SK-N-SH treated with all-trans-retinoic acid at 6 μM for 48 hours (cell line): ENCODE results near the gene ABLIM1.

Source experiments
- ATAC-seq: fragments of 200-7000 bp; cut with Tn5 transposase; 3 replicates; pipeline ENCODE4 v1.9.1; 2020; ENCODE audit warnings: mild to moderate bottlenecking, moderate library complexity
- ARNTL ChIP-seq: fragments of 450-650 bp; formaldehyde crosslinking; IDR thresholded peaks from 2 replicates; pipeline ENCODE4 v1.5.0; 2020; ENCODE audit warnings: low read depth, mild to moderate bottlenecking, moderate library complexity, borderline replicate concordance
- BACH2 ChIP-seq: fragments of 250-450 bp; sonication (Bioruptor Pico); IDR thresholded peaks from 2 replicates; pipeline ENCODE4 v1.9.0; 2021; ENCODE audit warnings: mild to moderate bottlenecking, borderline replicate concordance
- CSDC2 ChIP-seq: fragments of 250-450 bp; sonication (Bioruptor Pico); IDR thresholded peaks from 2 replicates; pipeline ENCODE4 v1.5.0; 2020; ENCODE audit warnings: mild to moderate bottlenecking, moderate library complexity
- ESRRG ChIP-seq: fragments of 250-450 bp; sonication (Bioruptor Pico); IDR thresholded peaks from 2 replicates; pipeline ENCODE4 v1.6.1; 2021; ENCODE audit warnings: mild to moderate bottlenecking
- GLIS3 ChIP-seq: fragments of 250-450 bp; sonication (Bioruptor Pico); IDR thresholded peaks from 2 replicates; pipeline ENCODE4 v1.5.0; 2020; ENCODE audit warnings: mild to moderate bottlenecking, moderate library complexity
- ISL1 ChIP-seq: fragments of 250-450 bp; sonication (Bioruptor Pico); IDR thresholded peaks from 2 replicates; pipeline ENCODE4 v2.1.2; 2022; ENCODE audit warnings: mild to moderate bottlenecking, moderate library complexity
- OSR1 ChIP-seq: fragments of 250-450 bp; sonication (Bioruptor Pico); IDR thresholded peaks from 2 replicates; pipeline ENCODE4 v1.8.0; 2022; ENCODE audit warnings: moderate library complexity, mild to moderate bottlenecking, inconsistent platforms
- PPARA ChIP-seq: fragments of 250-450 bp; sonication (Bioruptor Pico); IDR thresholded peaks from 2 replicates; pipeline ENCODE4 v1.5.0; 2020; ENCODE audit warnings: mild to moderate bottlenecking, borderline replicate concordance
- RARB ChIP-seq: fragments of 250-450 bp; sonication (Bioruptor Pico); IDR thresholded peaks from 2 replicates; pipeline ENCODE4 v1.8.0; 2021; ENCODE audit warnings: mild to moderate bottlenecking, moderate library complexity
- SNAI2 ChIP-seq: fragments of 250-450 bp; sonication (Bioruptor Pico); IDR thresholded peaks from 2 replicates; pipeline ENCODE4 v1.5.0; 2020; ENCODE audit warnings: mild to moderate bottlenecking, moderate library complexity
- TCF4 ChIP-seq: fragments of 250-450 bp; sonication (Bioruptor Pico); IDR thresholded peaks from 2 replicates; pipeline ENCODE4 v1.8.0; 2021; ENCODE audit warnings: mild to moderate bottlenecking, moderate library complexity, borderline replicate concordance
- TOX ChIP-seq: fragments of 250-450 bp; sonication (Bioruptor Pico); IDR thresholded peaks from 2 replicates; pipeline ENCODE4 v1.8.0; 2021; ENCODE audit warnings: mild to moderate bottlenecking, moderate library complexity, borderline replicate concordance
- ZC3H10 ChIP-seq: fragments of 250-450 bp; sonication (Bioruptor Pico); IDR thresholded peaks from 2 replicates; pipeline ENCODE4 v1.5.1; 2021; ENCODE audit warnings: mild to moderate bottlenecking, moderate library complexity
- ZFP3 ChIP-seq: fragments of 250-450 bp; sonication (Bioruptor Pico); IDR thresholded peaks from 2 replicates; pipeline ENCODE4 v1.5.0; 2020; ENCODE audit warnings: mild to moderate bottlenecking, moderate library complexity
- ZFP30 ChIP-seq: fragments of 450-650 bp; formaldehyde crosslinking; IDR thresholded peaks from 2 replicates; pipeline ENCODE4 v1.5.0; 2022; ENCODE audit warnings: mild to moderate bottlenecking, moderate library complexity
- ZNF565 ChIP-seq: fragments of 450-650 bp; formaldehyde crosslinking; conservative IDR thresholded peaks from 2 replicates; pipeline ENCODE4 v1.5.0; 2020; ENCODE audit warnings: low read depth, mild to moderate bottlenecking, moderate library complexity
- ZNF70 ChIP-seq: fragments of 450-650 bp; formaldehyde crosslinking; IDR thresholded peaks from 2 replicates; pipeline ENCODE4 v1.5.0; 2020; ENCODE audit warnings: mild to moderate bottlenecking, moderate library complexity
- ZNF8 ChIP-seq: fragments of 450-650 bp; formaldehyde crosslinking; IDR thresholded peaks from 2 replicates; pipeline ENCODE4 v1.5.0; 2020; ENCODE audit warnings: mild to moderate bottlenecking, moderate library complexity
- TF ChIP-seq, protein P1 (sequence below): fragments of 250-450 bp; sonication (Bioruptor Pico); IDR thresholded peaks from 2 replicates; pipeline ENCODE4 v1.5.1; 2021; ENCODE audit warnings: mild to moderate bottlenecking, moderate library complexity
- TF ChIP-seq, protein P2 (sequence below): fragments of 250-450 bp; sonication (Bioruptor Pico); IDR thresholded peaks from 2 replicates; pipeline ENCODE4 v1.5.0; 2020; ENCODE audit warnings: mild to moderate bottlenecking, moderate library complexity
- TF ChIP-seq, protein P3 (sequence below): fragments of 250-450 bp; sonication (Bioruptor Pico); IDR thresholded peaks from 2 replicates; pipeline ENCODE4 v1.8.0; 2020; ENCODE audit warnings: mild to moderate bottlenecking, moderate library complexity, borderline replicate concordance
- TF ChIP-seq, protein P4 (sequence below): fragments of 250-450 bp; sonication (Bioruptor Pico); IDR thresholded peaks from 2 replicates; pipeline ENCODE4 v1.5.1; 2020; ENCODE audit warnings: low read depth, mild to moderate bottlenecking, moderate library complexity

Gene ABLIM1

DNA sequence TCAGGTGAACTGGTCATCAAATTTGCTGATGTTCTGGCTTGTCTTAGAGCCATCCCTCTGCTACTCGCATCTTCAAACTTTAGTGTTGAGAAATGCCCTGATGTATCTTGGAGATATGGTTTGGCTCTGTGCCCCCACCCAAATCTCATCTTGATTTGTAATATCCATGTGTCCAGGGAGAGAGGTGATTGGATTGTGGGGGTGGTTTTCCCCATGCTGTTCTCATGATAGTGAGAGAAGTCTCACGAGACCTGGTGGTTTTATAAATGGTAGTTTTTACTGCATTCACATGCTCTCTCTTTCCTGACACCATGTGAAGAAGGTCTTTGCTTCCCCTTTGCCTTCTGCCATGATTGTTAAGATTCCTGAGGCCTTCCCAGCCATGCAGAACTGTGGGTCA lies 179.8 kb downstream of the ABLIM1 start (continued):
- TF ChIP-seq TOX (CRISPR knock-in tag) (no peak), GLIS3 (CRISPR knock-in tag) (no peak)

DNA sequence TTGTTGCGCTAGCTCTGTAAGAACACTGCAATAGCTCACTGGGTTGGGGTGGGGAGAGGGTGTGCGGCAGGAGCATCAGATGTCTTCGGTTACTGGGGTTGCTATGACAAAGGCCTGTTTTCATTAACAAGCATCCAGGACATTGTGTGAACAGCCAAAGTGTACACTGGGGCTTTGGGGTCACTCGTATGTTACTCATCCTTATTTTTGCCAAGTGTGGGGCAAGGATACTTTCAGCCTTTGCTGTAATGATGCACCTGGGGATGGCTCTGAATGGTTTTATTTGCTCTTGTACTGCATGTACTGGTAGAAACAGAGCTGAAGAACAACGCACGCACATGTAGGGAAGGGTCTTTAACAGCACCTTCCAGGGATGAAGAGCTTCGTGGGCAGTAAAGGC lies 180.8 kb downstream of the ABLIM1 start:
- ATAC-seq: no peak; the same call in 1 of the 3 replicates
- TF ChIP-seq ESRRG: no peak

DNA sequence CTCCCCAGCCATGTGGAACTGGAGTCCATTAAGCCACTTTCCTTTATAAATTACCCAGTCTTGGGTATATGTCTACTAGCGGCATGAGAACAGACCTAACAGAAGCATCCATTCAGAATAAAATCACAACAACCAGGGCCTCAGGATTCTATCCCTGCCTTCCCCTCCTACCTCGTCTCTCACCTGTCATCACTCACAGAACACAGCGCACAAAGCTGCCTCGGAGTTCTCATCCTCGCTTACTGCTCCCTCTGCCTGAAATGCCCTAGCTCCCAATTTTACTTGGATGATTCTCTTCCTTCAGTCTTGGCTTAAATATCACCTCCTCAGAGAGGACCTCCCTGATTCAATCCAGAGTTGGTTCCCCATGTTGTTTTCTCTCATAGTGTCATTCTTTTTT lies 183.1 kb downstream of the ABLIM1 start:
- TF ChIP-seq ISL1 (CRISPR knock-in tag) (no peak), RARB (CRISPR knock-in tag) (no peak), SNAI2 (CRISPR knock-in tag) (no peak), ZNF70 (no peak), CSDC2 (CRISPR knock-in tag) (no peak), ZNF8 (CRISPR knock-in tag) (no peak), ARNTL (CRISPR knock-in tag) (no peak), ZFP3 (CRISPR knock-in tag) (no peak), BACH2 (no peak), ZFP30 (CRISPR knock-in tag) (no peak), ZNF565 (CRISPR knock-in tag) (no peak), ESRRG (no peak), GLIS3 (CRISPR knock-in tag) (no peak), OSR1 (CRISPR knock-in tag) (no peak), TCF4 (no peak), PPARA (CRISPR knock-in tag) (no peak)
- TF ChIP-seq, protein P1, sequence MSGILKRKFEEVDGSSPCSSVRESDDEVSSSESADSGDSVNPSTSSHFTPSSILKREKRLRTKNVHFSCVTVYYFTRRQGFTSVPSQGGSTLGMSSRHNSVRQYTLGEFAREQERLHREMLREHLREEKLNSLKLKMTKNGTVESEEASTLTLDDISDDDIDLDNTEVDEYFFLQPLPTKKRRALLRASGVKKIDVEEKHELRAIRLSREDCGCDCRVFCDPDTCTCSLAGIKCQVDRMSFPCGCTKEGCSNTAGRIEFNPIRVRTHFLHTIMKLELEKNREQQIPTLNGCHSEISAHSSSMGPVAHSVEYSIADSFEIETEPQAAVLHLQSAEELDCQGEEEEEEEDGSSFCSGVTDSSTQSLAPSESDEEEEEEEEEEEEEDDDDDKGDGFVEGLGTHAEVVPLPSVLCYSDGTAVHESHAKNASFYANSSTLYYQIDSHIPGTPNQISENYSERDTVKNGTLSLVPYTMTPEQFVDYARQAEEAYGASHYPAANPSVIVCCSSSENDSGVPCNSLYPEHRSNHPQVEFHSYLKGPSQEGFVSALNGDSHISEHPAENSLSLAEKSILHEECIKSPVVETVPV (CRISPR knock-in tag): no peak
- TF ChIP-seq, protein P2, sequence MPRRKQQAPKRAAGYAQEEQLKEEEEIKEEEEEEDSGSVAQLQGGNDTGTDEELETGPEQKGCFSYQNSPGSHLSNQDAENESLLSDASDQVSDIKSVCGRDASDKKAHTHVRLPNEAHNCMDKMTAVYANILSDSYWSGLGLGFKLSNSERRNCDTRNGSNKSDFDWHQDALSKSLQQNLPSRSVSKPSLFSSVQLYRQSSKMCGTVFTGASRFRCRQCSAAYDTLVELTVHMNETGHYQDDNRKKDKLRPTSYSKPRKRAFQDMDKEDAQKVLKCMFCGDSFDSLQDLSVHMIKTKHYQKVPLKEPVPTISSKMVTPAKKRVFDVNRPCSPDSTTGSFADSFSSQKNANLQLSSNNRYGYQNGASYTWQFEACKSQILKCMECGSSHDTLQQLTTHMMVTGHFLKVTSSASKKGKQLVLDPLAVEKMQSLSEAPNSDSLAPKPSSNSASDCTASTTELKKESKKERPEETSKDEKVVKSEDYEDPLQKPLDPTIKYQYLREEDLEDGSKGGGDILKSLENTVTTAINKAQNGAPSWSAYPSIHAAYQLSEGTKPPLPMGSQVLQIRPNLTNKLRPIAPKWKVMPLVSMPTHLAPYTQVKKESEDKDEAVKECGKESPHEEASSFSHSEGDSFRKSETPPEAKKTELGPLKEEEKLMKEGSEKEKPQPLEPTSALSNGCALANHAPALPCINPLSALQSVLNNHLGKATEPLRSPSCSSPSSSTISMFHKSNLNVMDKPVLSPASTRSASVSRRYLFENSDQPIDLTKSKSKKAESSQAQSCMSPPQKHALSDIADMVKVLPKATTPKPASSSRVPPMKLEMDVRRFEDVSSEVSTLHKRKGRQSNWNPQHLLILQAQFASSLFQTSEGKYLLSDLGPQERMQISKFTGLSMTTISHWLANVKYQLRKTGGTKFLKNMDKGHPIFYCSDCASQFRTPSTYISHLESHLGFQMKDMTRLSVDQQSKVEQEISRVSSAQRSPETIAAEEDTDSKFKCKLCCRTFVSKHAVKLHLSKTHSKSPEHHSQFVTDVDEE (CRISPR knock-in tag): no peak
- TF ChIP-seq, protein P3, sequence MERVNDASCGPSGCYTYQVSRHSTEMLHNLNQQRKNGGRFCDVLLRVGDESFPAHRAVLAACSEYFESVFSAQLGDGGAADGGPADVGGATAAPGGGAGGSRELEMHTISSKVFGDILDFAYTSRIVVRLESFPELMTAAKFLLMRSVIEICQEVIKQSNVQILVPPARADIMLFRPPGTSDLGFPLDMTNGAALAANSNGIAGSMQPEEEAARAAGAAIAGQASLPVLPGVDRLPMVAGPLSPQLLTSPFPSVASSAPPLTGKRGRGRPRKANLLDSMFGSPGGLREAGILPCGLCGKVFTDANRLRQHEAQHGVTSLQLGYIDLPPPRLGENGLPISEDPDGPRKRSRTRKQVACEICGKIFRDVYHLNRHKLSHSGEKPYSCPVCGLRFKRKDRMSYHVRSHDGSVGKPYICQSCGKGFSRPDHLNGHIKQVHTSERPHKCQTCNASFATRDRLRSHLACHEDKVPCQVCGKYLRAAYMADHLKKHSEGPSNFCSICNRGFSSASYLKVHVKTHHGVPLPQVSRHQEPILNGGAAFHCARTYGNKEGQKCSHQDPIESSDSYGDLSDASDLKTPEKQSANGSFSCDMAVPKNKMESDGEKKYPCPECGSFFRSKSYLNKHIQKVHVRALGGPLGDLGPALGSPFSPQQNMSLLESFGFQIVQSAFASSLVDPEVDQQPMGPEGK (CRISPR knock-in tag): no peak
- TF ChIP-seq, protein P4, sequence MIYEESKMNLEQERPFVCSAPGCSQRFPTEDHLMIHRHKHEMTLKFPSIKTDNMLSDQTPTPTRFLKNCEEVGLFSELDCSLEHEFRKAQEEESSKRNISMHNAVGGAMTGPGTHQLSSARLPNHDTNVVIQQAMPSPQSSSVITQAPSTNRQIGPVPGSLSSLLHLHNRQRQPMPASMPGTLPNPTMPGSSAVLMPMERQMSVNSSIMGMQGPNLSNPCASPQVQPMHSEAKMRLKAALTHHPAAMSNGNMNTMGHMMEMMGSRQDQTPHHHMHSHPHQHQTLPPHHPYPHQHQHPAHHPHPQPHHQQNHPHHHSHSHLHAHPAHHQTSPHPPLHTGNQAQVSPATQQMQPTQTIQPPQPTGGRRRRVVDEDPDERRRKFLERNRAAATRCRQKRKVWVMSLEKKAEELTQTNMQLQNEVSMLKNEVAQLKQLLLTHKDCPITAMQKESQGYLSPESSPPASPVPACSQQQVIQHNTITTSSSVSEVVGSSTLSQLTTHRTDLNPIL (CRISPR knock-in tag): no peak
- no peak for ATAC-seq

DNA sequence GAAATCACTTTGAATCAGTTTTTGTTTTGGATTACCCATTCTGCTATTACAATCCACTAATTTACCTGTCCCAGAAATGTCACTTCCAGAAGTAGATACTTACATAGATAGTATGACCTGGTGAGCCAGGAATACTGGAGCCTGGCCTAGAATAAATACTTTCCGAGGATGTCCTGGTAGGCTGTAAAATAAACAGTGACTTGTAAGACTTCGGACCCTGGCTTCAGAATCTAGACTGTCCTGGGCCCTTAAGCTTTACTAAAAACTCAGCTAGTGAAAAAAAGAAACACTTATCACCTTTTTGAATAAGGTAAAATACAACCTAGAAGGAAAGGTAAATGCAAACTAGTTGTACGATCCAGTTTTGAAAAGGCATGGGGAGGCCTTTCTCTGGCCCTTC lies 184.3 kb downstream of the ABLIM1 start:
- ATAC-seq: no peak

More for the DNA sequence above, 184.3 kb downstream of the ABLIM1 start:
- TF ChIP-seq BACH2 (no peak), ESRRG (no peak), ZC3H10 (CRISPR knock-in tag) (no peak), ZNF70 (no peak), ARNTL (CRISPR knock-in tag) (no peak)
- TF ChIP-seq, protein P4 (CRISPR knock-in tag): no peak
- TF ChIP-seq, protein P3 (CRISPR knock-in tag): no peak
